GM19099 (cell line): ENCODE measurements around the gene PRMT9.

Source experiments
- POLR2A ChIP-seq: IDR thresholded peaks from 3 replicates; pipeline ENCODE4 v1.6.1; 2011; ENCODE audit warnings: low read depth; ENCODE audit not compliant: insufficient read length; ENCODE audit errors: extremely low read depth

The PRMT9 gene

GRCh38 chr4:147683717-147684700 lies at the start of gene PRMT9:
Gene PRMT9, minus strand, starts transcription at chr4:147684163. Its CDS starts 176 bp downstream, at chr4:147683987.
- peak; percentile 97 for TF ChIP-seq POLR2A

- TF ChIP-seq POLR2A = no peak
Measured at GRCh38 chr4:147732518-147733235, 48.7 kb upstream of the PRMT9 start.

- peak; percentile 86 for TF ChIP-seq POLR2A
Measured at GRCh38 chr4:147731580-147732517, 47.9 kb upstream of the PRMT9 start, which contains the start of gene ARHGAP10. Gene ARHGAP10, plus strand, starts transcription at chr4:147732088. Its CDS starts 214 bp downstream, at chr4:147732302.

- no peak for TF ChIP-seq POLR2A
Measured at GRCh38 chr4:147730333-147730732, 46.4 kb upstream of the PRMT9 start.

GRCh38 chr4:147727476-147728028 lies 43.6 kb upstream of the PRMT9 start:
- no peak for TF ChIP-seq POLR2A

- no peak for TF ChIP-seq POLR2A
Measured at GRCh38 chr4:147725673-147726072, 41.7 kb upstream of the PRMT9 start.

GRCh38 chr4:147724468-147725201 lies 40.7 kb upstream of the PRMT9 start:
- TF ChIP-seq POLR2A = no peak

GRCh38 chr4:147723326-147723725 lies 39.4 kb upstream of the PRMT9 start:
- no peak for TF ChIP-seq POLR2A

- no peak for TF ChIP-seq POLR2A
Measured at GRCh38 chr4:147717878-147718277, 33.9 kb upstream of the PRMT9 start.

- TF ChIP-seq POLR2A = no peak
Measured at GRCh38 chr4:147714575-147715401, 30.8 kb upstream of the PRMT9 start.

- no peak for TF ChIP-seq POLR2A
Measured at GRCh38 chr4:147709999-147710398, 26.0 kb upstream of the PRMT9 start.

- TF ChIP-seq POLR2A = no peak
Measured at GRCh38 chr4:147707892-147708672, 24.1 kb upstream of the PRMT9 start.

- no peak for TF ChIP-seq POLR2A
Measured at GRCh38 chr4:147704846-147705245, 20.9 kb upstream of the PRMT9 start.

GRCh38 chr4:147696866-147697265 lies 12.9 kb upstream of the PRMT9 start:
- no peak for TF ChIP-seq POLR2A
